Testis (tissue), 3 donors: Measurements from ENCODE around the gene GLT1D1. TPM values are rescaled to one million over a fixed set of nuclear protein-coding genes. Genes with fewer than 3 reads are reported as not detected.

Experiments used
- DNase-seq: peaks from one replicate; pipeline ENCODE4 v3.0.0-alpha.2; 2019
- H3K27ac ChIP-seq, 2 donors: fragments of 200-600 bp; sonication (generic); one replicate each; pipeline ENCODE4 v1.5.1; 2019
- H3K27me3 ChIP-seq: fragments of 200-600 bp; sonication (generic); one replicate; pipeline ENCODE4 v1.5.1; 2019
- H3K36me3 ChIP-seq: fragments of 200-600 bp; sonication (generic); one replicate; pipeline ENCODE4 v1.5.1; 2017; ENCODE audit warnings: low read depth; ENCODE audit errors: missing control alignments
- H3K4me1 ChIP-seq: fragments of 200-600 bp; sonication (generic); one replicate; pipeline ENCODE4 v1.5.1; 2019
- H3K4me3 ChIP-seq, 2 donors: fragments of 200-600 bp; sonication (generic); one replicate each; pipeline ENCODE4 v1.5.1; 2017 to 2019
- H3K9me3 ChIP-seq: fragments of 200-600 bp; sonication (generic); one replicate; pipeline ENCODE4 v1.5.1; 2017
- CTCF ChIP-seq, 3 experiments: fragments of 450-650 bp in 2 of 3; fragments of 200-600 bp in 1 of 3; sonication (generic) in 1 of 3; IDR thresholded peaks; one replicate each; pipeline ENCODE4 v1.5.1; 2016 to 2019; ENCODE audit warnings: antibody characterized with exemption in 3 of 3, mild to moderate bottlenecking in 2 of 3, moderate library complexity in 1 of 3
- POLR2A ChIP-seq: fragments of 450-650 bp; IDR thresholded peaks from one replicate; pipeline ENCODE4 v1.6.1; 2017; ENCODE audit warnings: antibody characterized with exemption, mild to moderate bottlenecking, moderate library complexity
- WGBS, 2 donors: methylation state at CpG; one replicate each; pipeline ENCODE4 v1.1.5; 2018; 5-methylcytosine and 5-hydroxymethylcytosine counted together
- intact Hi-C: fragments of 100-400 bp; cut with DNase I; formaldehyde crosslinking; loops from one replicate; pipeline ENCODE4 v1.15.1; 2023; ENCODE audit warnings: low total_unique reads
- polyA plus RNA-seq: library from polyadenylated mRNA; stranded (reverse); fragments of 350-450 nt; fragmentation: Illumina TruSeq; extraction: RNeasy Lipid Tissue Mini Kit (QIAGEN cat#74804); gene quantifications from one replicate; pipeline ENCODE4 v1.2.3, GENCODE V29; 2014; ENCODE audit warnings: low read depth, low replicate concordance; ENCODE audit not compliant: insufficient read depth
- total RNA-seq, 2 donors: library from RNA; depleted of rRNA; stranded (reverse); fragments of >200 nt; gene quantifications; one replicate each; pipeline ENCODE4 v1.2.3, GENCODE V29; 2016

GLT1D1 gene
- total and polyA plus RNA-seq, 3 donors from 2014 or later = 10.0 to 42.3 (median 18.0) TPM

DNA sequence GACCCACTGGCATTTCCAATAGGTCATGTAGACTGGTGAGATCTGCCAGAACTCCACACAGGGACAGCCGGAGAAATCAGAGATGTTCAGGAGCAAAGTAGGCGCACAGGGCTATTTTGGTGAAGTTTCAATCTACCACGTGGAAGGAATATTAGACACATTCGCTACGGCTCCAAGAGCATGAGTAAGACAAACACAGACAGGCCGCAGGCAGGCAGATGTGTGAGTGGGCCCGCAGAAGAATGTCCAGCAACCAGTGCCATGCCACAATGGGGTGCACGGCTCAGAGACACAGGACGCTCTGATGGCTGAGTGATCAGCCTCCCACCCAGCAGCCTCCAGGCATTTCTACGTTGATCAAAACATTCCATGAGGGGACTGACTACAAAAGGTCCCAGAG is 39.9 kb upstream of the GLT1D1 start:
- Histone ChIP-seq H3K36me3 (no peaks in the 10 kb centered on the region), H3K27ac (no peak overlapping the region), H3K4me3 (no peak overlapping the region), H3K4me1 (peaks cover 28% of the 10 kb centered on the region), H3K9me3 (no peaks in the 10 kb centered on the region), H3K27me3 (no peaks in the 10 kb centered on the region)
- no peak for DNase-seq
- WGBS, 2 donors = 89 to 92% methylated on average over 10 of the region's 10 CpGs
- intact Hi-C loops = no loop called here
- TF ChIP-seq CTCF (IDR thresholded peaks at IDR 0.05) (no peak), POLR2A (no peak)

DNA sequence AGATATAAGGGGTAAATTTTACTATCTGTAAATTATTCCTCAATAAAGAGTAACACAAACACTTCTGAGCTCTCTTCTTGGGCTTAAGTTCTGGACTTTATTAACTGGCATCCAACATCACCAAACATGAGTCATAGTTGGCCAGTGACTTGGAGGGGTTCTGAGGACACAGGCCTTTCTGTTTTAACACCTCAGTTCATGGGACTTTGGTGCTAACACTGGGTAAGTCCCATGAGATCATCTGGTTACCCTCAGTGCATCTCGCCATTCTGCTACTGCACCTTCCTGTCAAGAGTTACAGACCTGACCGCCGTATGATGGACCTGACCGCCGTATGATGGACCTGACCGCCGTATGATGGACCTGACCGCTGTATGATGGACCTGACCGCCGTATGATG is 39.4 kb upstream of the GLT1D1 start:
- Histone ChIP-seq H3K27ac (no peak overlapping the region), H3K4me1 (peaks cover 30% of the 10 kb centered on the region), H3K4me3 (no peak overlapping the region), H3K9me3 (no peaks in the 10 kb centered on the region), H3K27me3 (no peaks in the 10 kb centered on the region), H3K36me3 (no peaks in the 10 kb centered on the region)
- TF ChIP-seq POLR2A (no peak), CTCF (IDR thresholded peaks at IDR 0.05) (no peak)
- WGBS, 2 donors = 73 to 79% methylated on average over 9 to 10 of the region's 10 CpGs
- DNase-seq = no peak
- intact Hi-C loops = no loop called here

DNA sequence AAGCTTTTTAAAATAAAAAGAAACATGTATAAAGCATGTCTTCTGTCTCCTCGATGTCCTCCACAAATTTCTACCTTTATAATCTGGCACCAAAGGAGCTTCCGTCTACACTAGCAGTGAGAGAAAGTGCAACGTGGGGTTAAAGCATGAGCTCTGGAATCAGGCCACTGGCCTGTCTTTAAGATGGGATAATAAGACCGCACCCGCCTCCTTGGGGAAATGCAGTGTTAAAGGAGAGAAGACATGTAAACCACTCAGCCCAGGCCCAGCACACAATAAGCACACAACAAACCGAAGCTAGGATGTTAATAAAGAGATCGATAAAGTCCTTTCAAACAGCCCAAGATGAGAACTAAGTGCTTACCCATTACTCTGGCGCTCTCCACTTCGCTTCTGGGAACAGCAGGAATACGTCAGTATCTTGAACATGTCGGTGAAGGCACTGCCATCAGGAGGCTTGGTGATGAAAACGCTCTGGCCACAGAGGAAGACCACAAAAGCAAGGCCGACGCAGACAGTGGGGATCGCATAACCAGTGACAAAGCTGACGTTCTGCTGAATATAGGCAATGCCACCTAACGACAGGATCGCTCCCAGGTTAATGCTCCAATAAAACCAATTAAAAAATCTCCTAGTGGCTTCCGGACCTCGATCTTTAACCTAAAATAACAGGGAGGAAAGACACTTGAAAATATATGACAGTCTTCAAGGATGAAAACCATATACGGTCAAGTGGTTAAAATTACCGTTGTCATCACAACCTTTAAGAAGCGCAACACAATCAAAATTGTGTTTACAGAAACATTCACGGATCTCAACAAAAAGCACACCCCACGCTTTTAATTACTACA is 38.6 kb upstream of the GLT1D1 start:
- no peak for TF ChIP-seq POLR2A
- TF ChIP-seq CTCF (IDR thresholded peaks at IDR 0.05) = no peak
- no peak for DNase-seq
- Histone ChIP-seq H3K9me3 (no peaks in the 10 kb centered on the region), H3K36me3 (no peaks in the 10 kb centered on the region), H3K27me3 (no peaks in the 10 kb centered on the region), H3K4me3 (no peak overlapping the region), H3K27ac (no peak overlapping the region), H3K4me1 (peaks cover 30% of the 10 kb centered on the region)
- intact Hi-C loops = no loop called here
- WGBS, 2 donors = 88 to 92% methylated on average over 25 of the region's 25 CpGs

DNA sequence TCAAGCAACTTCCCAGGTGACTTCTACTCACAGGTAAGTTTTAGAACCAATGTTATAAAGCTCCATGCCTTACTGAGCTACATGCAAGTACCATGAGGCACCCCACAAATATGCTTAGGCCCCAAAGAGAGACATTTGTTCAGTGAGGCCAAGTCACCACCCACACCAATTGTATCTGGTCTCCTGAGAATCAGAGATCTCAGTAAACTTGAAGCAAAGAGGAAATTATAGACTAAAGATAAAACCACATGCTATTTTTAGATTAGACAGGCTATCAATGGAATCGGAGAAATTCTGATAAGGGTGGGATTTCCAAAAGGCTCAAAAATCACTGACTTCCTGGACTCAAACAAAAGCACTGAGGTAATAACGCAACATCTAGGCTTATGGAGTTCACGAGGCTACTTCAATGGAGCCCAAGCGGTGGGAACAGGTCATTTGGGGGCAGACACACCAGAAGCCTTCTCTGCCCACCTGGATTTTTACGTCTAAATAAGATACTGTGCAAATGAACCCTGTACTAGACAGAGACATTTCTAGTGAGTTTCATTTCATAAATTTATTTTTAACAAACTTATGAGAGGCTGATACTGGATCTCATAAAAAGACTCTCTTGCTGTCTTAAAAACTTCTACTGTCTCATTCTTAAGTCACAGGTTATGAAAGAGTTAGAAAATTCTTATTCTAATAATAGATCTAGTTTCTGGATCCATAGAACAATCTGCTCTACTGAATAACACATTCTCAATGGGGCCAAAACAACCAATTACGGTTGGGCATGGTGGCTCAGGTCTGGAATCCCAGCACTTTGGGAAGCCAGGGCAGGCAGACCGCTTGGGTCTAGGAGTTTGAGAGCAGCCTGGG is 37.3 kb upstream of the GLT1D1 start:
- intact Hi-C loops = no loop called here
- TF ChIP-seq CTCF (IDR thresholded peaks at IDR 0.05) = no peak
- no peak for TF ChIP-seq POLR2A
- Histone ChIP-seq H3K4me3 (no peak overlapping the region), H3K27ac (no peak overlapping the region), H3K36me3 (no peaks in the 10 kb centered on the region), H3K4me1 (peaks cover 21% of the 10 kb centered on the region), H3K27me3 (no peaks in the 10 kb centered on the region), H3K9me3 (no peaks in the 10 kb centered on the region)
- DNase-seq = no peak
- WGBS, 2 donors = 74 to 76% methylated on average over 7 of the region's 7 CpGs
